ENCODE results near the gene ZGPAT. TPM values are rescaled to one million over a fixed set of nuclear protein-coding genes. Genes with fewer than 3 reads are reported as not detected.
A peak's percentile ranks its signal among the peaks of the same experiment; 100 is the strongest.

The ZGPAT gene
- total and polyA plus RNA-seq, 2 of the 13 experiments (the other 11 are each of a cell fraction or from before 2014, with no cell fraction given), result 23.0 to 41.9 TPM

- no peak for TF ChIP-seq HNF1A (IDR thresholded peaks at IDR 0.05; ENCODE audit: low read depth)
- TF ChIP-seq HNF1A (CRISPR knock-in tag; IDR thresholded peaks at IDR 0.05; ENCODE audit: borderline replicate concordance), result no peak
- no peak for TF ChIP-seq ZC3H4 (CRISPR knock-in tag; IDR thresholded peaks at IDR 0.05; ENCODE audit: borderline replicate concordance)
- TF ChIP-seq, protein P1, sequence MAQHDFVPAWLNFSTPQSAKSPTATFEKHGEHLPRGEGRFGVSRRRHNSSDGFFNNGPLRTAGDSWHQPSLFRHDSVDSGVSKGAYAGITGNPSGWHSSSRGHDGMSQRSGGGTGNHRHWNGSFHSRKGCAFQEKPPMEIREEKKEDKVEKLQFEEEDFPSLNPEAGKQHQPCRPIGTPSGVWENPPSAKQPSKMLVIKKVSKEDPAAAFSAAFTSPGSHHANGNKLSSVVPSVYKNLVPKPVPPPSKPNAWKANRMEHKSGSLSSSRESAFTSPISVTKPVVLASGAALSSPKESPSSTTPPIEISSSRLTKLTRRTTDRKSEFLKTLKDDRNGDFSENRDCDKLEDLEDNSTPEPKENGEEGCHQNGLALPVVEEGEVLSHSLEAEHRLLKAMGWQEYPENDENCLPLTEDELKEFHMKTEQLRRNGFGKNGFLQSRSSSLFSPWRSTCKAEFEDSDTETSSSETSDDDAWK (CRISPR knock-in tag; IDR thresholded peaks at IDR 0.05), result no peak
- TF ChIP-seq, protein P2, sequence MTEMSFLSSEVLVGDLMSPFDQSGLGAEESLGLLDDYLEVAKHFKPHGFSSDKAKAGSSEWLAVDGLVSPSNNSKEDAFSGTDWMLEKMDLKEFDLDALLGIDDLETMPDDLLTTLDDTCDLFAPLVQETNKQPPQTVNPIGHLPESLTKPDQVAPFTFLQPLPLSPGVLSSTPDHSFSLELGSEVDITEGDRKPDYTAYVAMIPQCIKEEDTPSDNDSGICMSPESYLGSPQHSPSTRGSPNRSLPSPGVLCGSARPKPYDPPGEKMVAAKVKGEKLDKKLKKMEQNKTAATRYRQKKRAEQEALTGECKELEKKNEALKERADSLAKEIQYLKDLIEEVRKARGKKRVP (CRISPR knock-in tag; IDR thresholded peaks at IDR 0.05), result peak in 1 of 2 experiments; percentile 53; a peak in 1 of 4 replicates
- 0 out of 2 replicates have a peak, but pooled peaks have one; percentile 21 for TF ChIP-seq MAX (IDR thresholded peaks at IDR 0.05)
- TF ChIP-seq GATA4 (IDR thresholded peaks at IDR 0.05; ENCODE audit: borderline replicate concordance, low read depth), result no peak
- TF ChIP-seq, protein P3, sequence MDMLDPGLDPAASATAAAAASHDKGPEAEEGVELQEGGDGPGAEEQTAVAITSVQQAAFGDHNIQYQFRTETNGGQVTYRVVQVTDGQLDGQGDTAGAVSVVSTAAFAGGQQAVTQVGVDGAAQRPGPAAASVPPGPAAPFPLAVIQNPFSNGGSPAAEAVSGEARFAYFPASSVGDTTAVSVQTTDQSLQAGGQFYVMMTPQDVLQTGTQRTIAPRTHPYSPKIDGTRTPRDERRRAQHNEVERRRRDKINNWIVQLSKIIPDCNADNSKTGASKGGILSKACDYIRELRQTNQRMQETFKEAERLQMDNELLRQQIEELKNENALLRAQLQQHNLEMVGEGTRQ (IDR thresholded peaks at IDR 0.05; ENCODE audit: low read depth, low read length), result peak; percentile 56; the same call in 1 of the 2 replicates
- TF ChIP-seq, protein P3 (CRISPR knock-in tag; IDR thresholded peaks at IDR 0.05; ENCODE audit: borderline replicate concordance), result peak; percentile 68; the same call in 1 of the 2 replicates
- peak; percentile 53; the same call in 1 of the 2 replicates for TF ChIP-seq DR1 (CRISPR knock-in tag; IDR thresholded peaks at IDR 0.05)
- TF ChIP-seq ASH2L (IDR thresholded peaks at IDR 0.05; ENCODE audit: insufficient read length, low read depth, low read length), result no peak
- TF ChIP-seq ZEB1 (IDR thresholded peaks at IDR 0.05; ENCODE audit: insufficient replicate concordance, low read depth), result no peak
- 0 out of 2 replicates have a peak, but pooled peaks have one; percentile 17 for TF ChIP-seq HOXA3 (CRISPR knock-in tag; IDR thresholded peaks at IDR 0.05)
- TF ChIP-seq, protein P4, sequence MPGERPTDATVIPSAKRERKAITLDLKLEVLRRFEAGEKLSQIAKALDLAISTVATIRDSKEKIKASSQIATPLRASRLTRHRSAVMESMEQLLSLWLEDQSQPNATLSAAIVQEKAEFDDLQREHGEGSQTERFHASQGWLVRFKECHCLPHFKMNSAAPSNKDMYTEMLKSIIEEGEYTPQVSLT (CRISPR knock-in tag; IDR thresholded peaks at IDR 0.05; ENCODE audit: borderline replicate concordance, low read depth), result no peak
- no peak for TF ChIP-seq RBAK (CRISPR knock-in tag; IDR thresholded peaks at IDR 0.05)
- peak; percentile 38; the same call in 1 of the 2 replicates for TF ChIP-seq HDAC1 (CRISPR knock-in tag; IDR thresholded peaks at IDR 0.05)
- TF ChIP-seq FOXK2 (IDR thresholded peaks at IDR 0.05), result no peak
- peak; percentile 64 for TF ChIP-seq ZFX (CRISPR knock-in tag; IDR thresholded peaks at IDR 0.05; ENCODE audit: low read depth)
These were observed 38.3 kb downstream of the ZGPAT start (continued) for GRCh38 chr20:63745961-63746731.
